ENCODE measurements around the gene MAMDC2.

DNA sequence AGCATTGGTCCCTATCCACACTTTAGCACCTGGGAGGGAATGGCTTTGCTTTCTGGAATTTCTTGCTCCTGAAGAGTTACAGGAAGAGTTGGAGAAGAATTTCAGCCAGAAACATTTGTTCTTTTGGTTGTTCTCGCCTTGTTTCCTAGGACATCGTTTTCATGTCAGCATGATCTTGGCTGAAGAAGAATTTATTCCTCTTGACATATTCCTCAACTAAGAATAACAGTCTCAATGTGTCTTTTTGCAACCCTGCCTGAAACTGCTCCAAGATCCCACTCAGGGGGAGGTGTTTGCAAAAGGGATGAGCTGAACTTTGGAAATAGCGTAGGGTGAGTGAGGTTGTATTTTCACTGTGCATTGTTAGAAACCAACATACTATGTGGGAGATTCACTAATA, 26.1 kb downstream of the MAMDC2 start:
- TF ChIP-seq SUZ12 (IDR thresholded peaks at IDR 0.05; ENCODE audit: extremely low read depth, insufficient read depth, insufficient read length) = no peak
- no peak for TF ChIP-seq ZNF274 (IDR thresholded peaks at IDR 0.05; ENCODE audit: low read depth, low read length)
